Keratinocyte (primary cell): Measurements from ENCODE around the gene PSMB7. TPM values are rescaled to one million over a fixed set of nuclear protein-coding genes. Genes with fewer than 3 reads are reported as not detected.

Source experiments
- DNase-seq: peaks from one replicate; pipeline ENCODE4 v3.0.0-alpha.2; 2011; ENCODE audit warnings: low read depth, missing footprints, low spot score
- FAIRE-seq: peaks from 2 replicates; lab custom pipeline; 2011; peaks lifted over from hg19 to GRCh38; lab: Jason Lieb, UNC
- H2AFZ ChIP-seq: 2 replicates; pipeline ENCODE4 v1.6.0; 2012; ENCODE audit warnings: low read length, control low read depth, inconsistent platforms; ENCODE audit not compliant: control insufficient read depth
- H3K27ac ChIP-seq: 2 replicates; pipeline ENCODE4 v1.5.1; 2011; ENCODE audit warnings: low read length; ENCODE audit not compliant: control insufficient read depth, insufficient read depth
- H3K27me3 ChIP-seq: 3 replicates; pipeline ENCODE4 v1.6.0; 2011; ENCODE audit warnings: low read length; ENCODE audit not compliant: control insufficient read depth, insufficient read depth; ENCODE audit errors: extremely low read depth
- H3K36me3 ChIP-seq, 2 experiments: 2 replicates in 1 of 2; 3 replicates in 1 of 2; pipeline ENCODE4 v1.5.1; 2011; ENCODE audit warnings: low read length in 2 of 2, mild to moderate bottlenecking in 1 of 2; ENCODE audit not compliant: control insufficient read depth in 2 of 2, insufficient read depth in 2 of 2; ENCODE audit errors: extremely low read depth in 1 of 2
- H3K4me1 ChIP-seq: 3 replicates; pipeline ENCODE4 v1.5.1; 2011; ENCODE audit warnings: low read length; ENCODE audit not compliant: control insufficient read depth, insufficient read depth; ENCODE audit errors: extremely low read depth
- H3K4me2 ChIP-seq: 3 replicates; pipeline ENCODE4 v1.6.0; 2011; ENCODE audit warnings: low read depth, low read length; ENCODE audit not compliant: control insufficient read depth, insufficient read depth; ENCODE audit errors: extremely low read depth
- H3K4me3 ChIP-seq, 3 experiments: fragments of 200-600 bp in 1 of 3; sonication (generic) in 1 of 3; 2 replicates in 2 of 3; 3 replicates in 1 of 3; pipeline ENCODE4 v1.5.1; 2011 to 2016; ENCODE audit warnings: low read length in 3 of 3, mild to moderate bottlenecking in 3 of 3, control low read depth in 2 of 3, inconsistent platforms in 1 of 3, low read depth in 1 of 3, mixed read lengths in 1 of 3, mixed run types in 1 of 3, moderate library complexity in 1 of 3; ENCODE audit not compliant: control insufficient read depth in 2 of 3, insufficient read depth in 2 of 3; ENCODE audit errors: extremely low read depth in 1 of 3
- H3K79me2 ChIP-seq: 2 replicates; pipeline ENCODE4 v1.6.0; 2012; ENCODE audit warnings: low read length; ENCODE audit not compliant: control insufficient read depth, insufficient read depth
- H3K9ac ChIP-seq: 3 replicates; pipeline ENCODE4 v1.6.0; 2011; ENCODE audit warnings: low read length; ENCODE audit not compliant: control insufficient read depth, insufficient read depth; ENCODE audit errors: extremely low read depth
- H3K9me1 ChIP-seq: 3 replicates; pipeline ENCODE4 v1.6.0; 2011; ENCODE audit warnings: low read length; ENCODE audit not compliant: control insufficient read depth, insufficient read depth; ENCODE audit errors: extremely low read depth
- H3K9me3 ChIP-seq: 2 replicates; pipeline ENCODE4 v1.5.1; 2012; ENCODE audit warnings: low read depth, low read length; ENCODE audit not compliant: control insufficient read depth
- H4K20me1 ChIP-seq: 3 replicates; pipeline ENCODE4 v1.6.0; 2011; ENCODE audit warnings: low read length; ENCODE audit not compliant: control insufficient read depth, insufficient read depth; ENCODE audit errors: extremely low read depth
- CTCF ChIP-seq, 3 experiments: IDR thresholded peaks in 1 of 3; conservative IDR thresholded peaks in 1 of 3; optimal IDR thresholded peaks in 1 of 3; 2 replicates in 2 of 3; 3 replicates in 1 of 3; pipeline versions ENCODE3 to v1.5.1; 2011; ENCODE audit warnings: low read length in 3 of 3, mild to moderate bottlenecking in 3 of 3, moderate library complexity in 2 of 3, control low read depth in 1 of 3, inconsistent platforms in 1 of 3; ENCODE audit not compliant: insufficient read depth in 2 of 3; ENCODE audit errors: extremely low read depth in 1 of 3
- EZH2 ChIP-seq: IDR thresholded peaks from one replicate; pipeline ENCODE4 v1.6.1; 2012; ENCODE audit warnings: inconsistent platforms, mild to moderate bottlenecking, low read length, moderate library complexity
- dilution Hi-C: fragments of 300-500 bp; cut with MboI; formaldehyde crosslinking; loops from one replicate; pipeline ENCODE4 v1.7.0; 2020; ENCODE audit warnings: low sequenced_read_pairs; ENCODE audit not compliant: extremely low pct_ligation_motif_present
- polyA plus RNA-seq, 5 experiments: library from polyadenylated mRNA; depleted of rRNA in 3 of 5; stranded (reverse) in 3 of 5; stranded (forward) in 1 of 5; unstranded in 1 of 5; fragments of >200 nt; gene quantifications; 1 replicate in 1 of 5; 2 replicates in 3 of 5; 3 replicates in 1 of 5; pipeline versions ENCODE4 v1.2.1 to v1.2.3, GENCODE V29; 2011 to 2012; ENCODE audit warnings: missing spikeins in 2 of 5, low read depth in 1 of 5, low replicate concordance in 1 of 5

PSMB7 gene
- polyA plus RNA-seq, 1 donor (not counting 4 experiments of a cell fraction or from before 2014, with no cell fraction given): 388 TPM

- FAIRE-seq (no peak), DNase-seq (no peak)
- Histone ChIP-seq H4K20me1 (peaks cover 5% of the 10 kb centered on the region), H3K9me3 (no peaks in the 10 kb centered on the region), H3K79me2 (no peaks in the 10 kb centered on the region), H3K9ac (no peak overlapping the region), H2AFZ (no peak overlapping the region), H3K27me3 (no peaks in the 10 kb centered on the region), H3K36me3 (peaks cover 20 to 27% of the 10 kb centered on the region in 2 experiments), H3K27ac (no peak overlapping the region), H3K4me1 (peaks cover 16% of the 10 kb centered on the region), H3K4me3 (no peak overlapping the region), H3K9me1 (no peaks in the 10 kb centered on the region), H3K4me2 (no peak overlapping the region)
- dilution Hi-C loops: no loop called here
- TF ChIP-seq CTCF (optimal IDR thresholded peaks at IDR 0.05 in 1 of 3, IDR thresholded peaks at IDR 0.05 in 1 of 3, conservative IDR thresholded peaks at IDR 0.05 in 1 of 3; ENCODE audit: extremely low read depth in 1 of 3, insufficient read depth in 2 of 3, low read length in 3 of 3) (no peak), EZH2 (no peak)
Observed at GRCh38 chr9:124345063-124345462, 70.2 kb downstream of the PSMB7 start.

GRCh38 chr9:124344291-124345050 lies 70.8 kb downstream of the PSMB7 start:
- Histone ChIP-seq H3K79me2 (no peaks in the 10 kb centered on the region), H3K4me1 (peaks cover 16% of the 10 kb centered on the region), H3K9me1 (no peaks in the 10 kb centered on the region), H3K9me3 (no peaks in the 10 kb centered on the region), H3K36me3 (peaks cover 19 to 29% of the 10 kb centered on the region in 2 experiments), H3K9ac (no peak overlapping the region), H4K20me1 (peaks cover 5% of the 10 kb centered on the region), H3K4me3 (no peak overlapping the region), H3K27ac (no peak overlapping the region), H3K4me2 (no peak overlapping the region), H2AFZ (no peak overlapping the region), H3K27me3 (no peaks in the 10 kb centered on the region)
- no peak for FAIRE-seq
- TF ChIP-seq EZH2 (no peak), CTCF (optimal IDR thresholded peaks at IDR 0.05 in 1 of 3, IDR thresholded peaks at IDR 0.05 in 1 of 3, conservative IDR thresholded peaks at IDR 0.05 in 1 of 3; ENCODE audit: extremely low read depth in 1 of 3, insufficient read depth in 2 of 3, low read length in 3 of 3) (no peak)
- DNase-seq: no peak
- dilution Hi-C loops: no loop called here
